CD14-positive monocyte (primary cell): Measurements from ENCODE around the gene SPAG16. TPM values are rescaled to one million over a fixed set of nuclear protein-coding genes. Genes with fewer than 3 reads are reported as not detected.

Experiments
- DNase-seq, 3 donors: peaks; one replicate each; pipeline ENCODE4 v3.0.0-alpha.2; 2011 to 2022
- H2AFZ ChIP-seq: 2 replicates; pipeline ENCODE4 v1.6.0; 2012; ENCODE audit warnings: mild to moderate bottlenecking, low read depth, low read length, inconsistent platforms; ENCODE audit not compliant: insufficient read depth, poor library complexity, severe bottlenecking
- H3K27ac ChIP-seq, 2 donors: 1 replicate in 1 of 2; 2 replicates in 1 of 2; pipeline ENCODE4 v1.5.1; 2012 to 2013; ENCODE audit warnings: low read length in 2 of 2, control low read depth in 1 of 2, inconsistent platforms in 1 of 2, low read depth in 1 of 2, mild to moderate bottlenecking in 1 of 2
- H3K27me3 ChIP-seq, 2 donors: one replicate each; pipeline versions ENCODE4 v1.6.0 to v1.6.1; 2011 to 2013; ENCODE audit warnings: low read length in 2 of 2; ENCODE audit not compliant: control insufficient read depth in 2 of 2, insufficient read depth in 2 of 2
- H3K36me3 ChIP-seq, 2 donors: replicated peaks in 1 of 2; 1 replicate in 1 of 2; 2 replicates in 1 of 2; pipeline versions ENCODE4 v1.5.1 to v1.6.1; 2012 to 2013; ENCODE audit warnings: low read length in 2 of 2, control low read depth in 1 of 2, inconsistent platforms in 1 of 2, mild to moderate bottlenecking in 1 of 2; ENCODE audit not compliant: insufficient read depth in 2 of 2, control insufficient read depth in 1 of 2
- H3K4me1 ChIP-seq, 2 donors: 1 replicate in 1 of 2; 2 replicates in 1 of 2; pipeline versions ENCODE4 v1.5.1 to v1.6.1; 2012 to 2013; ENCODE audit warnings: low read length in 2 of 2, control low read depth in 1 of 2, inconsistent platforms in 1 of 2, mild to moderate bottlenecking in 1 of 2, moderate library complexity in 1 of 2; ENCODE audit not compliant: insufficient read depth in 2 of 2, control insufficient read depth in 1 of 2
- H3K4me2 ChIP-seq: replicated peaks from 2 replicates; pipeline ENCODE3; 2012; ENCODE audit warnings: low read length, moderate library complexity, mild to moderate bottlenecking; ENCODE audit not compliant: poor library complexity, severe bottlenecking; ENCODE audit errors: extremely low read depth
- H3K4me3 ChIP-seq, 3 experiments: fragments of 200-600 bp in 1 of 3; sonication (generic) in 1 of 3; replicated peaks in 1 of 3; 1 replicate in 2 of 3; 2 replicates in 1 of 3; pipeline ENCODE4 v1.5.1; 2011 to 2013; ENCODE audit warnings: low read length in 3 of 3, mild to moderate bottlenecking in 3 of 3, control low read depth in 2 of 3, low read depth in 2 of 3, inconsistent platforms in 1 of 3, moderate library complexity in 1 of 3
- H3K79me2 ChIP-seq: 2 replicates; pipeline ENCODE4 v1.6.0; 2012; ENCODE audit warnings: mild to moderate bottlenecking, control low read depth, inconsistent platforms, low read length, moderate library complexity; ENCODE audit not compliant: insufficient read depth
- H3K9ac ChIP-seq: 2 replicates; pipeline ENCODE4 v1.6.0; 2017; ENCODE audit warnings: low read length, mild to moderate bottlenecking; ENCODE audit not compliant: insufficient read depth, poor library complexity, severe bottlenecking
- H3K9me3 ChIP-seq, 2 donors: replicated peaks in 1 of 2; 1 replicate in 1 of 2; 2 replicates in 1 of 2; pipeline versions ENCODE4 v1.5.1 to v1.6.1; 2012 to 2013; ENCODE audit warnings: low read length in 2 of 2, control low read depth in 1 of 2; ENCODE audit not compliant: control insufficient read depth in 1 of 2, insufficient read depth in 1 of 2
- H4K20me1 ChIP-seq: 2 replicates; pipeline ENCODE4 v1.6.0; 2012; ENCODE audit warnings: mild to moderate bottlenecking, low read length, control low read depth, moderate library complexity; ENCODE audit not compliant: insufficient read depth
- H3K27ac Mint-ChIP-seq, 7 donors: one replicate each; pipeline ENCODE4 v1.8.0; 2020; ENCODE audit warnings: mild to moderate bottlenecking in 7 of 7, mixed read lengths in 7 of 7, moderate library complexity in 6 of 7, inconsistent platforms in 2 of 7
- H3K27me3 Mint-ChIP-seq, 3 donors: one replicate each; pipeline ENCODE4 v1.8.0; 2021 to 2022; ENCODE audit warnings: low read depth in 3 of 3, mild to moderate bottlenecking in 3 of 3, mixed read lengths in 3 of 3, moderate library complexity in 3 of 3, inconsistent platforms in 1 of 3
- H3K36me3 Mint-ChIP-seq, 2 donors: one replicate each; pipeline ENCODE4 v1.8.0; 2020; ENCODE audit warnings: mixed read lengths in 2 of 2, inconsistent platforms in 1 of 2, mild to moderate bottlenecking in 1 of 2
- H3K4me1 Mint-ChIP-seq: one replicate; pipeline ENCODE4 v1.8.0; 2020; ENCODE audit warnings: mild to moderate bottlenecking, mixed read lengths
- H3K4me3 Mint-ChIP-seq, 2 donors: one replicate each; pipeline ENCODE4 v1.8.0; 2020; ENCODE audit warnings: mild to moderate bottlenecking in 2 of 2, mixed read lengths in 2 of 2, moderate library complexity in 1 of 2
- H3K9me3 Mint-ChIP-seq, 7 donors: one replicate each; pipeline ENCODE4 v1.8.0; 2020 to 2022; ENCODE audit warnings: mixed read lengths in 7 of 7, mild to moderate bottlenecking in 6 of 7, moderate library complexity in 6 of 7, inconsistent platforms in 2 of 7
- CTCF ChIP-seq: fragments of 200-600 bp; IDR thresholded peaks from one replicate; pipeline ENCODE4 v1.8.0; 2022; ENCODE audit warnings: antibody characterized with exemption, mild to moderate bottlenecking
- WGBS: methylation state at CpG from one replicate; pipeline ENCODE4 v1.1.5; 2013; ENCODE audit warnings: missing lambda C conversion rate; ENCODE audit not compliant: insufficient coverage; 5-methylcytosine and 5-hydroxymethylcytosine counted together
- intact Hi-C, 2 donors: fragments of 100-400 bp; cut with micrococcal nuclease; formaldehyde crosslinking; loops; one replicate each; pipeline versions ENCODE4 v1.15.0 to v1.15.1; 2023
- polyA plus RNA-seq, 3 donors: library from polyadenylated mRNA; depleted of rRNA in 1 of 3; unstranded in 2 of 3; stranded (reverse) in 1 of 3; fragments of 300-500 nt in 2 of 3; fragments of >200 nt in 1 of 3; fragmentation: Illumina TruSeq in 2 of 3; gene quantifications; 1 replicate in 2 of 3; 2 replicates in 1 of 3; pipeline ENCODE4 v1.2.3, GENCODE V29; 2012 to 2021

Gene SPAG16
- polyA plus RNA-seq, 3 donors = 0.12 to 0.30 TPM; not detected in 1

GRCh38 chr2:213249502-213249901 lies 34.8 kb upstream of the SPAG16 start:
- no peak for DNase-seq
- no peaks in the 10 kb centered on the region for H3K4me1 Mint-ChIP-seq
- peaks cover 1 to 4% (median 3%) of the 10 kb centered on the region in 3 donors for H3K27me3 Mint-ChIP-seq
- no peaks in the 10 kb centered on the region for H3K36me3 Mint-ChIP-seq
- no peak overlapping the region for H3K4me3 Mint-ChIP-seq
- H3K27ac ChIP-seq = no peak overlapping the region
- H3K4me2 ChIP-seq = no peak overlapping the region
- no peaks in the 10 kb centered on the region for H3K27me3 ChIP-seq
- H3K27ac Mint-ChIP-seq = no peak overlapping the region
- no peak overlapping the region for H2AFZ ChIP-seq
- no peaks in the 10 kb centered on the region for H3K9me3 Mint-ChIP-seq
- intact Hi-C loops = no loop called here
- no peak overlapping the region for H3K4me3 ChIP-seq
- H3K79me2 ChIP-seq = no peaks in the 10 kb centered on the region
- H3K4me1 ChIP-seq = no peaks in the 10 kb centered on the region
- no peaks in the 10 kb centered on the region for H3K36me3 ChIP-seq
- H3K9ac ChIP-seq = no peak overlapping the region
- WGBS = 92% methylated on average over 6 of the region's 6 CpGs
- TF ChIP-seq CTCF = no peak
- H4K20me1 ChIP-seq = no peaks in the 10 kb centered on the region
- H3K9me3 ChIP-seq = no peaks in the 10 kb centered on the region

GRCh38 chr2:213251618-213252017 lies 32.6 kb upstream of the SPAG16 start:
- Mint-ChIP-seq H3K36me3 (no peaks in the 10 kb centered on the region), H3K27me3 (peaks cover 1 to 4% (median 3%) of the 10 kb centered on the region in 3 donors), H3K4me1 (no peaks in the 10 kb centered on the region), H3K4me3 (no peak overlapping the region), H3K27ac (no peak overlapping the region), H3K9me3 (no peaks in the 10 kb centered on the region)
- WGBS = no CpG with 5 or more reads among the region's 3 CpGs
- intact Hi-C loops = no loop called here
- peak; percentile 83 for TF ChIP-seq CTCF
- no peaks in the 10 kb centered on the region for H4K20me1 ChIP-seq
- H2AFZ ChIP-seq = no peak overlapping the region
- H3K9ac ChIP-seq = no peak overlapping the region
- no peaks in the 10 kb centered on the region for H3K79me2 ChIP-seq
- no peaks in the 10 kb centered on the region for H3K36me3 ChIP-seq
- no peaks in the 10 kb centered on the region for H3K9me3 ChIP-seq
- H3K4me3 ChIP-seq = no peak overlapping the region
- no peaks in the 10 kb centered on the region for H3K27me3 ChIP-seq
- peak; percentile 18 to 56 (median 28) for DNase-seq
- H3K4me1 ChIP-seq = no peaks in the 10 kb centered on the region
- H3K4me2 ChIP-seq = no peak overlapping the region
- H3K27ac ChIP-seq = no peak overlapping the region
